H9 (cell line): ENCODE results near the gene MKI67. TPM values are rescaled to one million over a fixed set of nuclear protein-coding genes. Genes with fewer than 3 reads are reported as not detected.

Experiments used
- DNase-seq: peaks from one replicate; pipeline ENCODE4 v3.0.0-alpha.2; 2017
- H2AFZ ChIP-seq: one replicate; pipeline ENCODE4 v1.6.1; 2013; ENCODE audit warnings: mild to moderate bottlenecking, low read length, control low read depth, moderate library complexity
- H2AK5ac ChIP-seq: 2 replicates; pipeline ENCODE4 v1.6.1; 2013; ENCODE audit warnings: low read length, control low read depth, mixed read lengths; ENCODE audit not compliant: insufficient read length
- H2BK120ac ChIP-seq: one replicate; pipeline ENCODE4 v1.6.1; 2013; ENCODE audit warnings: low read depth, mild to moderate bottlenecking, low read length, control low read depth, inconsistent platforms; ENCODE audit not compliant: poor library complexity, severe bottlenecking
- H2BK12ac ChIP-seq: 2 replicates; pipeline ENCODE4 v1.6.1; 2013; ENCODE audit warnings: low read length, control low read depth, mixed read lengths, low read depth; ENCODE audit not compliant: insufficient read length
- H2BK15ac ChIP-seq: 2 replicates; pipeline ENCODE4 v1.6.1; 2013; ENCODE audit warnings: low read depth, low read length, control low read depth
- H2BK20ac ChIP-seq: one replicate; pipeline ENCODE4 v1.6.1; 2013; ENCODE audit warnings: low read depth, mild to moderate bottlenecking, low read length, control low read depth, inconsistent platforms; ENCODE audit not compliant: poor library complexity, severe bottlenecking
- H2BK5ac ChIP-seq: 2 replicates; pipeline ENCODE4 v1.6.1; 2013; ENCODE audit warnings: low read length, control low read depth, mixed read lengths; ENCODE audit not compliant: insufficient read length
- H3K14ac ChIP-seq: 2 replicates; pipeline ENCODE4 v1.6.1; 2013; ENCODE audit warnings: low read length, control low read depth; ENCODE audit not compliant: insufficient read depth
- H3K18ac ChIP-seq: 2 replicates; pipeline ENCODE4 v1.6.1; 2013; ENCODE audit warnings: low read depth, mild to moderate bottlenecking, mixed read lengths, low read length, control low read depth; ENCODE audit not compliant: insufficient read length
- H3K23ac ChIP-seq: 2 replicates; pipeline ENCODE4 v1.6.1; 2013; ENCODE audit warnings: low read length, control low read depth, mixed read lengths, low read depth; ENCODE audit not compliant: insufficient read length
- H3K23me2 ChIP-seq: 2 replicates; pipeline ENCODE4 v1.6.1; 2013; ENCODE audit warnings: low read depth, mild to moderate bottlenecking, mixed read lengths, low read length, control low read depth; ENCODE audit not compliant: insufficient read length, poor library complexity, severe bottlenecking
- H3K27ac ChIP-seq: 2 replicates; pipeline ENCODE4 v1.5.1; 2013; ENCODE audit warnings: low read length, control low read depth, mixed read lengths, low read depth; ENCODE audit not compliant: insufficient read length
- H3K27me3 ChIP-seq: 2 replicates; pipeline ENCODE4 v1.6.1; 2013; ENCODE audit warnings: low read length, control low read depth, inconsistent platforms; ENCODE audit not compliant: insufficient read depth
- H3K4ac ChIP-seq: 2 replicates; pipeline ENCODE4 v1.6.1; 2013; ENCODE audit warnings: low read depth, mild to moderate bottlenecking, control low read depth, inconsistent platforms, low read length, moderate library complexity
- H3K4me1 ChIP-seq: 2 replicates; pipeline ENCODE4 v1.6.1; 2013; ENCODE audit warnings: low read length, control low read depth, inconsistent platforms; ENCODE audit not compliant: insufficient read depth
- H3K4me2 ChIP-seq: 2 replicates; pipeline ENCODE4 v1.6.1; 2013; ENCODE audit warnings: low read length, control low read depth, mixed read lengths; ENCODE audit not compliant: insufficient read length, insufficient read depth
- H3K56ac ChIP-seq: 2 replicates; pipeline ENCODE4 v1.6.1; 2013; ENCODE audit warnings: low read depth, mild to moderate bottlenecking, mixed read lengths, low read length, control low read depth; ENCODE audit not compliant: insufficient read length
- H3K79me1 ChIP-seq: 2 replicates; pipeline ENCODE4 v1.6.1; 2013; ENCODE audit warnings: low read depth, mild to moderate bottlenecking, moderate library complexity, low read length, control low read depth, inconsistent platforms; ENCODE audit not compliant: insufficient read depth, poor library complexity, severe bottlenecking
- H3K79me2 ChIP-seq: 2 replicates; pipeline ENCODE4 v1.6.1; 2013; ENCODE audit warnings: low read length, control low read depth, inconsistent platforms; ENCODE audit not compliant: insufficient read depth
- H3K9ac ChIP-seq: 2 replicates; pipeline ENCODE4 v1.6.1; 2013; ENCODE audit warnings: low read length, control low read depth, mixed read lengths; ENCODE audit not compliant: insufficient read length; ENCODE audit errors: extremely low read depth
- H3K9me3 ChIP-seq: one replicate; pipeline ENCODE4 v1.6.1; 2013; ENCODE audit warnings: low read depth, low read length, inconsistent platforms; ENCODE audit not compliant: control insufficient read depth
- H3T11ph ChIP-seq: one replicate; pipeline ENCODE4 v1.6.1; 2013; ENCODE audit warnings: mild to moderate bottlenecking, low read length, control low read depth, inconsistent platforms
- H4K20me1 ChIP-seq: one replicate; pipeline ENCODE4 v1.6.1; 2013; ENCODE audit not compliant: control insufficient read depth, insufficient read length, insufficient read depth
- H4K5ac ChIP-seq: 2 replicates; pipeline ENCODE4 v1.6.1; 2013; ENCODE audit warnings: low read depth, mild to moderate bottlenecking, mixed read lengths, low read length, control low read depth; ENCODE audit not compliant: insufficient read length
- H4K8ac ChIP-seq: replicated peaks from 2 replicates; pipeline ENCODE4 v1.6.1; 2013; ENCODE audit warnings: low read length, control low read depth, mixed read lengths, low read depth; ENCODE audit not compliant: insufficient read length
- H4K91ac ChIP-seq: 2 replicates; pipeline ENCODE4 v1.6.1; 2013; ENCODE audit warnings: low read depth, mild to moderate bottlenecking, moderate library complexity, mixed read lengths, low read length, control low read depth; ENCODE audit not compliant: insufficient read length
- H3K27ac Mint-ChIP-seq, 3 experiments: 2 replicates in 2 of 3; 3 replicates in 1 of 3; pipeline ENCODE4 v1.8.0; 2020 to 2021; ENCODE audit warnings: mixed read lengths in 3 of 3, mild to moderate bottlenecking in 1 of 3, moderate library complexity in 1 of 3
- H3K27me3 Mint-ChIP-seq: 2 replicates; pipeline ENCODE4 v1.8.0; 2021; ENCODE audit warnings: low read depth, mild to moderate bottlenecking, moderate library complexity, mixed read lengths
- H3K36me3 Mint-ChIP-seq, 3 experiments: 2 replicates in 2 of 3; 3 replicates in 1 of 3; pipeline ENCODE4 v1.8.0; 2020 to 2021; ENCODE audit warnings: low read depth in 3 of 3, mixed read lengths in 3 of 3; ENCODE audit not compliant: insufficient read depth in 1 of 3
- H3K4me1 Mint-ChIP-seq, 2 experiments: 2 replicates each; pipeline ENCODE4 v1.8.0; 2020; ENCODE audit warnings: mixed read lengths in 2 of 2
- H3K4me3 Mint-ChIP-seq, 2 experiments: 2 replicates in 1 of 2; 3 replicates in 1 of 2; pipeline ENCODE4 v1.8.0; 2020 to 2021; ENCODE audit warnings: mild to moderate bottlenecking in 2 of 2, mixed read lengths in 2 of 2, moderate library complexity in 1 of 2
- H3K9me3 Mint-ChIP-seq, 2 experiments: 2 replicates in 1 of 2; 3 replicates in 1 of 2; pipeline ENCODE4 v1.8.0; 2020; ENCODE audit warnings: mild to moderate bottlenecking in 2 of 2, mixed read lengths in 2 of 2, moderate library complexity in 1 of 2
- CTCF ChIP-seq: fragments of 200-600 bp; sonication (generic); conservative IDR thresholded peaks from 3 replicates; pipeline ENCODE4 v1.8.0; 2021; ENCODE audit warnings: antibody characterized with exemption, mild to moderate bottlenecking
- WGBS: extraction: QIAGEN DNeasy Blood & Tissue Kit; methylation state at CpG from one replicate; pipeline ENCODE4 v1.1.7; 2013; ENCODE audit warnings: missing lambda C conversion rate, low lambda C conversion rate, mixed read lengths; ENCODE audit not compliant: insufficient read length; ENCODE audit errors: extremely low coverage; 5-methylcytosine and 5-hydroxymethylcytosine counted together
- total RNA-seq: library from RNA; stranded (reverse); gene quantifications from 2 replicates; pipeline ENCODE4 v1.2.1, GENCODE V29; 2021

MKI67 gene
- total RNA-seq, 1 experiment from 2014 or later = 108 TPM

- Histone ChIP-seq H3K9me3 (no peaks in the 10 kb centered on the region), H2AK5ac (no peak overlapping the region), H3K23ac (no peak overlapping the region), H2BK15ac (no peak overlapping the region), H3K79me2 (no peaks in the 10 kb centered on the region), H2BK12ac (no peak overlapping the region), H2BK20ac (no peak overlapping the region), H3K14ac (no peak overlapping the region), H3K79me1 (no peaks in the 10 kb centered on the region), H3K4me1 (no peaks in the 10 kb centered on the region), H3T11ph (no peak overlapping the region), H4K91ac (no peak overlapping the region), H4K8ac (no peak overlapping the region), H3K4me2 (no peak overlapping the region), H2BK5ac (no peak overlapping the region), H3K27ac (no peak overlapping the region), H3K9ac (no peak overlapping the region), H3K18ac (no peak overlapping the region), H4K20me1 (no peaks in the 10 kb centered on the region), H3K56ac (no peak overlapping the region), H2BK120ac (no peak overlapping the region), H2AFZ (no peak overlapping the region), H3K27me3 (no peaks in the 10 kb centered on the region), H3K23me2 (no peaks in the 10 kb centered on the region), H3K4ac (no peak overlapping the region), H4K5ac (no peak overlapping the region)
- no CpG with 5 or more reads among the region's 21 CpGs for WGBS
- no peak overlapping the region for H3K27ac Mint-ChIP-seq
- H3K4me1 Mint-ChIP-seq = peaks cover 9 to 11% of the 10 kb centered on the region in 2 experiments
- no peaks in the 10 kb centered on the region for H3K9me3 Mint-ChIP-seq
- H3K27me3 Mint-ChIP-seq = peaks cover 4% of the 10 kb centered on the region
- peak; percentile 12 for DNase-seq
- H3K4me3 Mint-ChIP-seq = no peak overlapping the region
- H3K36me3 Mint-ChIP-seq = no peaks in the 10 kb centered on the region; a peak in 1 of 7 replicates
- no peak for TF ChIP-seq CTCF
Observed at GRCh38 chr10:128077155-128077875, 48.9 kb downstream of the MKI67 start.
